ENCODE measurements around the gene CDC14B. TPM values are rescaled to one million over a fixed set of nuclear protein-coding genes. Genes with fewer than 3 reads are reported as not detected.

The CDC14B gene
- total RNA-seq, 1 donor from 2014 or later, result 38.1 TPM

DNA sequence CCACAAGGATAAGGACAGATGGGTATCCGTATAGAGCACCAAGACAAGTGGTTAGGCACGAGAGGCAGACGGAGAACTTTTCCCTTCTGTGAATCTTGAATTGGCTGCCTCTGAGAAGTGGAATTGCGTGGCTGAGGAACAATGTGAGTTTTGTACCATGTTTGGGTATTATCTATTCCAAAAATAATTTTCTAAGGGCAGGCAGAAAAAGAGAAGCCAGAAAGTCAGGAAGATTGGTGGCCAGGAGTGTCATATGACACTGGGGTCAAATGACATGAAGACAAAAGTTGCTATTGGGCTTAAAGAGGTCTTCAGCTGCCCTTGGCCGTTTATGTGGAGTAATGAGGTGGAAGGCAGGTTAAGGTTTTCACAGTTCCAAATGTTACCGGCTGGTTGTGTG, 155.2 kb downstream of the CDC14B start:
- H3K27me3 ChIP-seq, result no peaks in the 10 kb centered on the region
- Mint-ChIP-seq H3K4me1 (peaks cover 10% of the 10 kb centered on the region), H3K27ac (peak overlapping the region; percentile 40), H3K4me3 (no peak overlapping the region), H3K27me3 (ENCODE audit: insufficient read depth, low read depth) (no peaks in the 10 kb centered on the region), H3K36me3 (peaks cover 16% of the 10 kb centered on the region), H3K9me3 (no peaks in the 10 kb centered on the region)
- no peak for TF ChIP-seq EZH2 (IDR thresholded peaks at IDR 0.05)
- H3K27ac ChIP-seq, result no peak overlapping the region
- no peak for DNase-seq (ENCODE audit: low spot score)
- no peaks in the 10 kb centered on the region for H3K9me3 ChIP-seq (ENCODE audit: low read depth)
- no peaks in the 10 kb centered on the region for H4K20me1 ChIP-seq (ENCODE audit: low read depth)
- H3K9ac ChIP-seq, result no peak overlapping the region
- no peaks in the 10 kb centered on the region for H3K36me3 ChIP-seq
- H3K79me2 ChIP-seq (ENCODE audit: low read depth), result no peaks in the 10 kb centered on the region
- no peak overlapping the region for H2AFZ ChIP-seq (replicated peaks)
- H3F3A ChIP-seq (ENCODE audit: low read depth), result peaks cover 5% of the 10 kb centered on the region
- peaks cover 15% of the 10 kb centered on the region for H3K4me1 ChIP-seq
- H3K4me3 ChIP-seq, result no peak overlapping the region
- H3K4me2 ChIP-seq, result no peak overlapping the region

DNA sequence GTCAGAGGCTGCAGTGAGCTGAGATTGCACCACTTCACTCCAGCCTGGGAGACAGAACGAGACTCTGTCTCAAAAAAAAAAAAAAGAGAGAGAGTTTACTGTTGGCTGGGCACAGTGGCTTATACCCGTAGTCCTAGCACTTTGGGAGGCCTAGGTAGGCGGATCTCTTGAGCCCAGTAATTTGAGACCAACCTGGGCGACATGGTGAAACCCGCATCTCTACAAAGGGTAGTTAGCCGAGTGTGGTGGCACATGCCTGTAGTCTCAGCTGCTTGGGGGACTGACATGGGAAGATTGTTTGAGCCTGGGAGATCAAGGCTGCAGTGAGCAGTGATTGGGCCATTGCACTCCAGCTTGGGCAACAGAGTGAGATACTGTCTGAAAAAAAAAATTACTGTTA, 157.1 kb downstream of the CDC14B start:
- H3K36me3 Mint-ChIP-seq, result peaks cover 18% of the 10 kb centered on the region
- DNase-seq (ENCODE audit: low spot score), result peak; percentile 46
- Histone ChIP-seq H3K4me3 (no peak overlapping the region), H3K4me2 (no peak overlapping the region), H2AFZ (replicated peaks) (no peak overlapping the region), H3K79me2 (ENCODE audit: low read depth) (no peaks in the 10 kb centered on the region), H3K36me3 (no peaks in the 10 kb centered on the region), H3K9me3 (ENCODE audit: low read depth) (no peaks in the 10 kb centered on the region), H3K27me3 (no peaks in the 10 kb centered on the region), H3F3A (ENCODE audit: low read depth) (peaks cover 5% of the 10 kb centered on the region), H3K4me1 (peaks cover 15% of the 10 kb centered on the region), H3K27ac (no peak overlapping the region), H4K20me1 (ENCODE audit: low read depth) (no peaks in the 10 kb centered on the region), H3K9ac (no peak overlapping the region)
- no peak overlapping the region for H3K4me3 Mint-ChIP-seq
- TF ChIP-seq EZH2phosphoT487 (IDR thresholded peaks at IDR 0.05) (no peak), EZH2 (IDR thresholded peaks at IDR 0.05) (no peak)
- TF ChIP-seq, protein P1, sequence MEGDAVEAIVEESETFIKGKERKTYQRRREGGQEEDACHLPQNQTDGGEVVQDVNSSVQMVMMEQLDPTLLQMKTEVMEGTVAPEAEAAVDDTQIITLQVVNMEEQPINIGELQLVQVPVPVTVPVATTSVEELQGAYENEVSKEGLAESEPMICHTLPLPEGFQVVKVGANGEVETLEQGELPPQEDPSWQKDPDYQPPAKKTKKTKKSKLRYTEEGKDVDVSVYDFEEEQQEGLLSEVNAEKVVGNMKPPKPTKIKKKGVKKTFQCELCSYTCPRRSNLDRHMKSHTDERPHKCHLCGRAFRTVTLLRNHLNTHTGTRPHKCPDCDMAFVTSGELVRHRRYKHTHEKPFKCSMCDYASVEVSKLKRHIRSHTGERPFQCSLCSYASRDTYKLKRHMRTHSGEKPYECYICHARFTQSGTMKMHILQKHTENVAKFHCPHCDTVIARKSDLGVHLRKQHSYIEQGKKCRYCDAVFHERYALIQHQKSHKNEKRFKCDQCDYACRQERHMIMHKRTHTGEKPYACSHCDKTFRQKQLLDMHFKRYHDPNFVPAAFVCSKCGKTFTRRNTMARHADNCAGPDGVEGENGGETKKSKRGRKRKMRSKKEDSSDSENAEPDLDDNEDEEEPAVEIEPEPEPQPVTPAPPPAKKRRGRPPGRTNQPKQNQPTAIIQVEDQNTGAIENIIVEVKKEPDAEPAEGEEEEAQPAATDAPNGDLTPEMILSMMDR (IDR thresholded peaks at IDR 0.05), result no peak
- H3K9me3 Mint-ChIP-seq, result no peaks in the 10 kb centered on the region
- H3K27me3 Mint-ChIP-seq (ENCODE audit: insufficient read depth, low read depth), result no peaks in the 10 kb centered on the region
- peaks cover 10% of the 10 kb centered on the region for H3K4me1 Mint-ChIP-seq
- no peak overlapping the region for H3K27ac Mint-ChIP-seq

DNA sequence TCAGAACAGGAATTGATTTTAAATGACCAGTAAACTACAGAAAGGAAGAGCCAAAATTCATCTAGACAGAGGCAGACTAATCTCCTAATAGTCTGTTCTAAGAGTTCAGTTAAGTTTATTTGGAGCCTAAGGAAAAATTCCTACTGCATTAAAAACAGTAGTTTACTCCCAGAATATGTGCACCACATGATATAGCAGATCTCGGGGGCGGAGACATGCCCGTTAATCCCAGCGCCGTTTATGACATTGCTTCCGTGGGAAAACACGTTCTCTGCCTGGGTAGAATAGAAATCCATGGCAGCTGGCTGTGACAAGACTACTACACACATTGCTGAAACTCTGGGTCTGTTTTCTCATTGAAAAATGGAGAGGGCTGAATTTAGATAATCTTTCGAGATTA, 158.3 kb downstream of the CDC14B start:
- TF ChIP-seq EZH2 (IDR thresholded peaks at IDR 0.05) (no peak), EZH2phosphoT487 (IDR thresholded peaks at IDR 0.05) (no peak)
- TF ChIP-seq, protein P1 (IDR thresholded peaks at IDR 0.05), result no peak
- no peak overlapping the region for H3K4me3 ChIP-seq
- no peak overlapping the region for H3K27ac ChIP-seq
- H3K4me2 ChIP-seq, result no peak overlapping the region
- no peaks in the 10 kb centered on the region for H4K20me1 ChIP-seq (ENCODE audit: low read depth)
- H3K4me1 Mint-ChIP-seq, result peaks cover 10% of the 10 kb centered on the region
- no peaks in the 10 kb centered on the region for H3K9me3 Mint-ChIP-seq
- H3F3A ChIP-seq (ENCODE audit: low read depth), result peaks cover 5% of the 10 kb centered on the region
- H3K36me3 Mint-ChIP-seq, result peaks cover 15% of the 10 kb centered on the region
- no peak overlapping the region for H2AFZ ChIP-seq (replicated peaks)
- no peaks in the 10 kb centered on the region for H3K27me3 Mint-ChIP-seq (ENCODE audit: insufficient read depth, low read depth)
- peaks cover under 1% of the 10 kb centered on the region for H3K79me2 ChIP-seq (ENCODE audit: low read depth)
- peaks cover 15% of the 10 kb centered on the region for H3K4me1 ChIP-seq
- H3K9ac ChIP-seq, result no peak overlapping the region
- no peaks in the 10 kb centered on the region for H3K27me3 ChIP-seq
- no peaks in the 10 kb centered on the region for H3K36me3 ChIP-seq
- H3K4me3 Mint-ChIP-seq, result no peak overlapping the region
- no peaks in the 10 kb centered on the region for H3K9me3 ChIP-seq (ENCODE audit: low read depth)
- no peak overlapping the region for H3K27ac Mint-ChIP-seq
- no peak for DNase-seq (ENCODE audit: low spot score)

DNA sequence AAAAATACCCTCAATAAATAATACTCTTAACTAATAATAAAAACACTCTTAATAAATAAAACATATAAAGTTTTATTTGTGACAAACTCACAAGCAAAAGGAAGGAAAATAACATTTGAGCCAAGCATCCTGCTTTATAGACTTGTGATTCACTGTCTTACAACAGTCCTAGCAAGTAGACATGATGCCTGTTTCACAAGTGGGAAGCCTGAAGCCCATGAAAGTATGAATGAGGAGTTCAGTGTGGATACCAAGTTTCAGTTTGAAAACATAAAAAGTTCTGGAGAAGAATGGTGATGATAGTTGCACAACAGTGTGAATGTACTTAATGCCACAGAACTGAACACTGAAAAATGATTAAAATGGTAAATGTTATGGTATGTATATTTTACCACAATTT, 158.8 kb downstream of the CDC14B start:
- H3K9ac ChIP-seq, result no peak overlapping the region
- Mint-ChIP-seq H3K4me3 (no peak overlapping the region), H3K36me3 (peaks cover 15% of the 10 kb centered on the region), H3K27ac (no peak overlapping the region), H3K27me3 (ENCODE audit: insufficient read depth, low read depth) (no peaks in the 10 kb centered on the region), H3K9me3 (no peaks in the 10 kb centered on the region), H3K4me1 (peaks cover 10% of the 10 kb centered on the region)
- TF ChIP-seq, protein P1 (IDR thresholded peaks at IDR 0.05), result no peak
- TF ChIP-seq EZH2 (IDR thresholded peaks at IDR 0.05) (no peak), EZH2phosphoT487 (IDR thresholded peaks at IDR 0.05) (no peak)
- no peaks in the 10 kb centered on the region for H4K20me1 ChIP-seq (ENCODE audit: low read depth)
- H3K9me3 ChIP-seq (ENCODE audit: low read depth), result no peaks in the 10 kb centered on the region
- no peaks in the 10 kb centered on the region for H3K36me3 ChIP-seq
- H3K79me2 ChIP-seq (ENCODE audit: low read depth), result peaks cover 5% of the 10 kb centered on the region
- no peak overlapping the region for H2AFZ ChIP-seq (replicated peaks)
- H3K27ac ChIP-seq, result no peak overlapping the region
- H3F3A ChIP-seq (ENCODE audit: low read depth), result peaks cover 5% of the 10 kb centered on the region
- H3K4me1 ChIP-seq, result peaks cover 15% of the 10 kb centered on the region
- no peak for DNase-seq (ENCODE audit: low spot score)
- H3K4me3 ChIP-seq, result no peak overlapping the region
- no peaks in the 10 kb centered on the region for H3K27me3 ChIP-seq
- H3K4me2 ChIP-seq, result no peak overlapping the region
